ENCODE results near the gene SMYD3. TPM values are rescaled to one million over a fixed set of nuclear protein-coding genes. Genes with fewer than 3 reads are reported as not detected.

SMYD3 gene
- total RNA-seq, 3 donors from 2014 or later, result 16.3 to 18.0 (median 16.4) TPM

- no peak overlapping the region for H3K4me3 ChIP-seq
- no peaks in the 10 kb centered on the region for H3K4me1 ChIP-seq (ENCODE audit: low read depth)
- no peaks in the 10 kb centered on the region for H3K9me3 ChIP-seq
- H3K36me3 ChIP-seq (ENCODE audit: low read depth), result no peaks in the 10 kb centered on the region
- DNase-seq, result no peak
- intact Hi-C loops (cut with DNase I, micrococcal nuclease), result no loop called here
- no peak for ATAC-seq
- TF ChIP-seq CTCF (IDR thresholded peaks at IDR 0.05), result no peak
Observed at GRCh38 chr1:245842106-245842505, 665.0 kb downstream of the SMYD3 start.

GRCh38 chr1:245840971-245841370 is 666.1 kb downstream of the SMYD3 start:
- Histone ChIP-seq H3K36me3 (ENCODE audit: low read depth) (no peaks in the 10 kb centered on the region), H3K9me3 (no peaks in the 10 kb centered on the region), H3K4me3 (no peak overlapping the region), H3K4me1 (ENCODE audit: low read depth) (no peaks in the 10 kb centered on the region)
- TF ChIP-seq CTCF (IDR thresholded peaks at IDR 0.05), result no peak
- no peak for DNase-seq
- intact Hi-C loops (cut with DNase I, micrococcal nuclease), result no loop called here
- ATAC-seq, result no peak

- H3K36me3 ChIP-seq (ENCODE audit: low read depth), result no peaks in the 10 kb centered on the region
- no peak overlapping the region for H3K4me3 ChIP-seq
- TF ChIP-seq CTCF (IDR thresholded peaks at IDR 0.05), result no peak
- intact Hi-C loops (cut with DNase I, micrococcal nuclease), result no loop called here
- no peak for DNase-seq
- no peak for ATAC-seq
- no peaks in the 10 kb centered on the region for H3K9me3 ChIP-seq
- H3K4me1 ChIP-seq (ENCODE audit: low read depth), result no peaks in the 10 kb centered on the region
Observed at GRCh38 chr1:245837718-245838117, 669.4 kb downstream of the SMYD3 start.

GRCh38 chr1:245835386-245835785 is 671.7 kb downstream of the SMYD3 start:
- Histone ChIP-seq H3K9me3 (no peaks in the 10 kb centered on the region), H3K4me3 (no peak overlapping the region), H3K36me3 (ENCODE audit: low read depth) (no peaks in the 10 kb centered on the region), H3K4me1 (ENCODE audit: low read depth) (no peaks in the 10 kb centered on the region)
- no peak for TF ChIP-seq CTCF (IDR thresholded peaks at IDR 0.05)
- ATAC-seq, result no peak
- DNase-seq, result no peak
- intact Hi-C loops (cut with DNase I, micrococcal nuclease), result no loop called here

GRCh38 chr1:245834002-245834401 is 673.1 kb downstream of the SMYD3 start:
- Histone ChIP-seq H3K36me3 (ENCODE audit: low read depth) (no peaks in the 10 kb centered on the region), H3K4me3 (no peak overlapping the region), H3K9me3 (no peaks in the 10 kb centered on the region), H3K4me1 (ENCODE audit: low read depth) (no peaks in the 10 kb centered on the region)
- no peak for TF ChIP-seq CTCF (IDR thresholded peaks at IDR 0.05)
- no peak for ATAC-seq
- no peak for DNase-seq
- intact Hi-C loops (cut with DNase I, micrococcal nuclease), result no loop called here

Measured in mucosa of descending colon (tissue), 3 donors.